Heart right ventricle (tissue), 16 donors: ENCODE results near the gene TMEM143. TPM values are rescaled to one million over a fixed set of nuclear protein-coding genes. Genes with fewer than 3 reads are reported as not detected.

Experiments
- ATAC-seq, 8 donors: fragments of 200-7000 bp; cut with Tn5 transposase; one replicate each; pipeline ENCODE4 v1.9.1; 2020; ENCODE audit warnings: mild to moderate bottlenecking in 8 of 8, moderate library complexity in 8 of 8, moderate number of reproducible peaks in 1 of 8
- DNase-seq, 2 donors: peaks; one replicate each; pipeline ENCODE4 v3.0.0-alpha.2; 2020
- H3K27ac ChIP-seq, 10 donors: fragments of 200-600 bp; sonication (generic) in 2 of 10; one replicate each; pipeline versions ENCODE4 v1.5.0 to v1.8.0; 2020 to 2022; ENCODE audit warnings: mild to moderate bottlenecking in 3 of 10
- H3K27me3 ChIP-seq, 7 donors: fragments of 200-600 bp; one replicate each; pipeline ENCODE4 v1.8.0; 2021 to 2022; ENCODE audit warnings: mild to moderate bottlenecking in 2 of 7
- H3K36me3 ChIP-seq, 9 donors: fragments of 200-600 bp; sonication (generic) in 1 of 9; one replicate each; pipeline versions ENCODE4 v1.5.0 to v1.8.0; 2020 to 2022; ENCODE audit warnings: mild to moderate bottlenecking in 2 of 9
- H3K4me1 ChIP-seq, 9 donors: fragments of 200-600 bp; sonication (generic) in 1 of 9; one replicate each; pipeline versions ENCODE4 v1.5.0 to v1.8.0; 2020 to 2022; ENCODE audit warnings: mild to moderate bottlenecking in 4 of 9
- H3K4me3 ChIP-seq, 10 donors: fragments of 200-600 bp; sonication (generic) in 2 of 10; one replicate each; pipeline versions ENCODE4 v1.5.0 to v1.8.0; 2020 to 2022; ENCODE audit warnings: mild to moderate bottlenecking in 7 of 10, moderate library complexity in 2 of 10
- H3K9me3 ChIP-seq, 11 donors: fragments of 200-600 bp in 10 of 11; sonication (generic) in 2 of 11; one replicate each; pipeline versions ENCODE4 v1.5.0 to v1.8.0; 2013 to 2022; ENCODE audit warnings: mild to moderate bottlenecking in 2 of 11, control low read depth in 1 of 11, moderate library complexity in 1 of 11
- CTCF ChIP-seq, 9 donors: fragments of 200-600 bp; sonication (generic) in 2 of 9; IDR thresholded peaks; one replicate each; pipeline versions ENCODE4 v1.5.0 to v1.8.0; 2021 to 2022; ENCODE audit warnings: antibody characterized with exemption in 9 of 9, mild to moderate bottlenecking in 5 of 9, moderate library complexity in 1 of 9
- WGBS, 2 donors: extraction: QIAGEN DNeasy Blood & Tissue Kit; methylation state at CpG; one replicate each; pipeline ENCODE4 v1.1.7; 2013; ENCODE audit warnings: inconsistent platforms in 1 of 2; 5-methylcytosine and 5-hydroxymethylcytosine counted together
- intact Hi-C, 10 donors: fragments of 100-400 bp; cut with DNase I; formaldehyde crosslinking; loops; one replicate each; pipeline versions ENCODE4 v1.11.1 to v1.14.2; 2022
- polyA plus RNA-seq, 2 donors: library from polyadenylated mRNA; stranded (reverse); fragments of 200-250 nt; gene quantifications; one replicate each; pipeline ENCODE4 v1.2.3, GENCODE V29; 2013
- total RNA-seq, 10 donors: library from RNA; stranded (reverse); fragmentation: NEBNext Ultra II Directional in 3 of 10; extraction: Animal tissue kit (Norgen Biotek cat#: 25700) in 3 of 10; gene quantifications; one replicate each; pipeline versions ENCODE4 v1.2.1 to v1.2.4, GENCODE V29; 2021 to 2023
- donor health status: Arrhythmogenic right ventricular cardiomyopathy.
- donor health status: ischemic (EF 13 %, LVEDD 7.1; RV severe dilation, severe dysfunction).
- donor health status: healthy with polysubstance abuse.
- donor health status: DM: no; HTN: yes; CAD: no.
- donor health status: DM: no; HTN: no; CAD: no.
- donor health status: ischemic (EF 25% LVEDD 6.9; RV normal size, moderate dysfunction).
- donor health status: ischemic (EF 25% LVEDD 5.7; RV mildly dilated, moderate dysfunction).
- donor health status: healthy.
- donor health status: DM: yes; HTN: yes; CAD: no.
- donor health status: Ischemic cardiomyopathy.
- donor health status: ischemic (EF 35%, LVEDD 5.7; RV mildly dilated, moderate dysfunction).
- donor health status: nonischemic (EF 11% LVEDD 7.7; RV severe dilation, severe dysfunction).
- donor health status: DM: yes; HTN: yes; CAD: no.
- donor health status: PGD.
- donor health status: ischemic (EF 29% LVEDD 5.4; RV normal size, mild dysfunction).
- donor health status: nonischemic (EF 23%, LVEDD 6.1; RV moderate dilation, normal function).

TMEM143 gene
- total and polyA plus RNA-seq, 12 donors = 9.7 to 110 (median 80.4) TPM

GRCh38 chr19:48395499-48395898 lies 31.8 kb upstream of the TMEM143 start:
- DNase-seq (no peak), ATAC-seq (no peak)
- Histone ChIP-seq H3K27ac (no peak overlapping the region), H3K4me3 (no peak overlapping the region), H3K36me3 (no peaks in the 10 kb centered on the region), H3K9me3 (no peaks in the 10 kb centered on the region), H3K27me3 (peaks cover 25 to 70% (median 59%) of the 10 kb centered on the region in 7 donors), H3K4me1 (peaks cover 0 to 40% (median 21%) of the 10 kb centered on the region in 9 donors)
- no peak for TF ChIP-seq CTCF (IDR thresholded peaks at IDR 0.05)
- intact Hi-C loops = no loop called here
- 36 to 40% methylated on average over 9 of the region's 9 CpGs for WGBS, 2 donors

- intact Hi-C loops = no loop called here
- no peak overlapping the region for H3K27ac ChIP-seq
- DNase-seq (no peak), ATAC-seq (no peak)
- H3K4me3 ChIP-seq = no peak overlapping the region
- H3K27me3 ChIP-seq = peaks cover 25 to 70% (median 59%) of the 10 kb centered on the region in 7 donors
- TF ChIP-seq CTCF (IDR thresholded peaks at IDR 0.05) = no peak
- no peaks in the 10 kb centered on the region for H3K9me3 ChIP-seq
- H3K36me3 ChIP-seq = no peaks in the 10 kb centered on the region
- 11 to 15% methylated on average over 6 of the region's 6 CpGs for WGBS, 2 donors
- peaks cover 0 to 36% (median 20%) of the 10 kb centered on the region in 9 donors for H3K4me1 ChIP-seq
Observed at GRCh38 chr19:48395170-48395455, 31.4 kb upstream of the TMEM143 start.

GRCh38 chr19:48394331-48395169 lies 30.8 kb upstream of the TMEM143 start:
- H3K9me3 ChIP-seq = no peaks in the 10 kb centered on the region
- ATAC-seq = no peak
- no peak overlapping the region for H3K27ac ChIP-seq
- H3K27me3 ChIP-seq = peaks cover 25 to 70% (median 59%) of the 10 kb centered on the region in 7 donors
- DNase-seq = no peak
- intact Hi-C loops = no loop called here
- TF ChIP-seq CTCF (IDR thresholded peaks at IDR 0.05) = no peak
- H3K36me3 ChIP-seq = peaks cover 0 to under 1% (median 0%) of the 10 kb centered on the region in 9 donors
- H3K4me1 ChIP-seq = peaks cover 0 to 32% (median 18%) of the 10 kb centered on the region in 9 donors
- 4 to 6% methylated on average over 38 of the region's 38 CpGs for WGBS, 2 donors
- H3K4me3 ChIP-seq = no peak overlapping the region

GRCh38 chr19:48393559-48394330 lies 30.0 kb upstream of the TMEM143 start, which contains the start of gene GRIN2D:
Gene GRIN2D (plus strand): TSS chr19:48393668. CDS start chr19:48398393, 4,725 bp downstream.
- 2% methylated on average over 38 to 40 of the region's 40 CpGs for whole genome bisulfite sequencing, 2 donors
- peaks cover 25 to 62% (median 59%) of the 10 kb centered on the region in 7 donors for H3K27me3 ChIP-seq
- peaks cover 0 to 32% (median 18%) of the 10 kb centered on the region in 9 donors for H3K4me1 ChIP-seq
- peak within 1 kb of the TSS in 2 of 10 donors; percentile 19 to 27 for H3K4me3 ChIP-seq
- H3K9me3 ChIP-seq = no peaks in the 10 kb centered on the region
- TF ChIP-seq CTCF (IDR thresholded peaks at IDR 0.05) = no peak
- DNase-seq (no peak), ATAC-seq (no peak)
- H3K27ac ChIP-seq = no peak within 1 kb of the TSS
- H3K36me3 ChIP-seq = peaks cover 0 to 9% (median 7%) of the 10 kb centered on the region in 9 donors
- intact Hi-C loops = no loop called here
